ACC112 (cell line): Measurements from ENCODE around the gene GUCY1A1.

Experiments
- H2AFZ ChIP-seq: fragments of 200-600 bp; sonication (generic); one replicate; pipeline ENCODE4 v1.6.0; 2017; ENCODE audit warnings: antibody characterized with exemption, low read length; ENCODE audit not compliant: unreplicated experiment
- H3K27ac ChIP-seq: fragments of 200-600 bp; sonication (generic); 2 replicates; pipeline ENCODE4 v1.5.1; 2014; ENCODE audit warnings: low read depth, mild to moderate bottlenecking, antibody characterized with exemption, low read length, moderate library complexity
- H3K27me3 ChIP-seq: fragments of 200-600 bp; sonication (generic); 2 replicates; pipeline ENCODE4 v1.6.1; 2014; ENCODE audit warnings: mild to moderate bottlenecking, antibody characterized with exemption, low read length, moderate library complexity, mixed read lengths; ENCODE audit not compliant: insufficient read depth
- H3K36me3 ChIP-seq: fragments of 200-600 bp; sonication (generic); 2 replicates; pipeline ENCODE4 v1.6.1; 2016; ENCODE audit warnings: mild to moderate bottlenecking, antibody characterized with exemption, low read length, moderate library complexity, mixed read lengths; ENCODE audit not compliant: insufficient read depth
- H3K4me1 ChIP-seq: fragments of 200-600 bp; sonication (generic); one replicate; pipeline ENCODE4 v1.6.1; 2016; ENCODE audit warnings: low read length, mixed read lengths; ENCODE audit not compliant: insufficient read depth, unreplicated experiment, control insufficient read depth
- H3K4me3 ChIP-seq: fragments of 200-600 bp; sonication (generic); 2 replicates; pipeline ENCODE4 v1.5.1; 2014; ENCODE audit warnings: mild to moderate bottlenecking, low read depth, low read length
- H3K79me2 ChIP-seq: fragments of 200-600 bp; sonication (generic); one replicate; pipeline ENCODE4 v1.6.0; 2016; ENCODE audit warnings: low read length; ENCODE audit not compliant: control insufficient read depth, unreplicated experiment, insufficient read depth

The GUCY1A1 gene

DNA sequence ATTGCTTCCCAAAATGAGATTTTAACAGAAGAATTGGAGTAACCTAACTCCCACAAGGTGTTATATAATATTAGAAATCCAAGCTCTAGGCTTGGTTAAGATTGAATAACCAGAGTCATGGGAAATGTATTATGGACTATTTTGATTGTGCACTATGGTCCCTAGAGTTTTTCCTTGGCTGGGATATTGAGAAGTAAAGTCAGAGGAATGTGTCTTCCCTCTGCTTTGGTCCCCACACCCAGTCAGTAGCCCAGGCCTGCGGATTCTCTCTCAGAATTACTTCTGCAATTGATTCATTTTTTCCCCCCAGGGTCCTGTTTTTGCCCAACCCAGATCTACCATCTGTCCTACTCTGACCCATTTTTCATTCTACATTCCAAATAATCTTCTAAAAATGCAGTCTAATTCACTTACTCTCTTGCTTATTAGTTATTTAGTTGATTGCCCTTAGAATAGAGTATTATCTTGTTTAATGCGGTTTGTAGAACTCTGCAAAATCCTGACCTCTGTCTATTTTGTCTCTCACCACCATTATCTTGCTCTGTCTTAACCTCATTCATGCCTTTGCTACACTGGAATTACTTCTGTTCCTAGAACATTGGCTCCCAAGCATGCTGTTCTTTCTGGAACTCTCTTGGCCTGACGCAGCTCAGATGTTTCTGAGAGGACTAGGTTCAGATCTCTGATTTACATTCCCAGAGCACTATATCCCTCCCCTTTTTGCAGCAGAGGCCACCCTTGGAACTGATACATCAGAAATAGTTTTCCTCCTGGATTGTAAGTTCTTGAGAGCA lies 23.6 kb downstream of the GUCY1A1 start:
- Histone ChIP-seq H3K4me1 (no peaks in the 10 kb centered on the region), H3K79me2 (no peaks in the 10 kb centered on the region), H3K27me3 (no peaks in the 10 kb centered on the region), H2AFZ (no peak overlapping the region), H3K36me3 (no peaks in the 10 kb centered on the region), H3K27ac (no peak overlapping the region), H3K4me3 (no peak overlapping the region)

DNA sequence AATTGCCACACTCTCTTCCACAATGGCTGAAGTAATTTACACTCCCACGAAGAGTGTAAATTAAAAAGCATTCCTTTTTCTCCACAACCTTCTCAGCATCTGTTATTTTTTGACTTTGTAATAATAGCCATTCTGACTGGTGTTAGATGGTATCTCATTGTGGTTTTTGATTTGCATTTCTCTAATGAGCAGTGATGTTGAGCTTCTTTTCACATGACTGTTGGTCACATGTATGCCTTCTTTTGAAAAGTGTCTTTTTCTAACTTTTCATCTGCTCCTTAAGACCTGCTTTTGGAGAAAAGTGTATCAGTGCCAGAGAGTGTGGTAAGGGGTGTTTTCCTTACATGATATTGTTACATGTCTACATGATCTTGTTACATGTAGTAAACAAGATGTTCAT lies 25.7 kb downstream of the GUCY1A1 start:
- Histone ChIP-seq H3K79me2 (no peaks in the 10 kb centered on the region), H2AFZ (no peak overlapping the region), H3K27me3 (no peaks in the 10 kb centered on the region), H3K4me3 (no peak overlapping the region), H3K36me3 (no peaks in the 10 kb centered on the region), H3K4me1 (no peaks in the 10 kb centered on the region), H3K27ac (no peak overlapping the region)

- Histone ChIP-seq H3K4me1 (no peaks in the 10 kb centered on the region), H3K27me3 (no peaks in the 10 kb centered on the region; the same call in 1 of the 2 replicates), H3K79me2 (no peaks in the 10 kb centered on the region), H3K27ac (no peak overlapping the region), H2AFZ (no peak overlapping the region), H3K36me3 (no peaks in the 10 kb centered on the region), H3K4me3 (no peak overlapping the region)
Observed at GRCh38 chr4:155693015-155693663, 26.5 kb downstream of the GUCY1A1 start.

DNA sequence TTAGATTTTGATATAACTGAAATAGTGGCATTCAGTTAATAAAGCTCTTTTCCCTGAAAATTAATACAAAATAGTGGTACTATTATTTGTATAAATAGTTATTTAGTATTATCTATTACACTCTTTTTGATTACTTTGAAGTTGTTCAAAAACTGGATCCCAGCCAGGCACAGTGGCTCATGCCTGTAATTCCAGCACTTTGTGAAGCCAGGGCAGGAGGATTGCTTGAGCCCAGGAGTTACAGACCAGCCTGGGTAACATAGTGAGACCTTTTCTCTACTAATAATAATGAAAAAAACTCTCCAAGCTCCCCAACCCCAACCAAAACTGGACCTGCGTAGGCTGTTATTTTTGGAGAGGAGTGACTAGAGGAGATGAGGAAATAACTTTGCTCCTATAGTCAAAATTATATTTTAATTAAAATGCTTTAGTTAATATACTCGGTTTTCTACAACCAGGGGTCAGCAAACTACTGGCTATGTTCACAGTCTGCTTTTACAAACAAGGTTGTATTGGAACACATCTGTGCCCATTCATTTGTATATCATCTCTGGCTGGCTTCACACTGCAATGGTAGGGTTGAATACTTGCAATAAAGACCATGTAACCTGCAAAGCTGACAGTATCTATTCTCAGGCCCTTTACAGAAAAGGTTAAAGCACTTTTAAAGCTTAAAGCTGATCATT lies 27.6 kb downstream of the GUCY1A1 start:
- Histone ChIP-seq H3K4me3 (no peak overlapping the region), H3K27me3 (no peaks in the 10 kb centered on the region; the same call in 1 of the 2 replicates), H3K36me3 (no peaks in the 10 kb centered on the region), H3K27ac (no peak overlapping the region), H3K79me2 (no peaks in the 10 kb centered on the region), H3K4me1 (no peaks in the 10 kb centered on the region), H2AFZ (no peak overlapping the region)

- H3K36me3 ChIP-seq, result no peaks in the 10 kb centered on the region
- no peak overlapping the region for H3K27ac ChIP-seq
- H3K27me3 ChIP-seq, result no peaks in the 10 kb centered on the region; the same call in 1 of the 2 replicates
- no peak overlapping the region for H3K4me3 ChIP-seq
- H2AFZ ChIP-seq, result no peak overlapping the region
- no peaks in the 10 kb centered on the region for H3K4me1 ChIP-seq
- no peaks in the 10 kb centered on the region for H3K79me2 ChIP-seq
Observed at GRCh38 chr4:155696226-155696625, 29.6 kb downstream of the GUCY1A1 start.

DNA sequence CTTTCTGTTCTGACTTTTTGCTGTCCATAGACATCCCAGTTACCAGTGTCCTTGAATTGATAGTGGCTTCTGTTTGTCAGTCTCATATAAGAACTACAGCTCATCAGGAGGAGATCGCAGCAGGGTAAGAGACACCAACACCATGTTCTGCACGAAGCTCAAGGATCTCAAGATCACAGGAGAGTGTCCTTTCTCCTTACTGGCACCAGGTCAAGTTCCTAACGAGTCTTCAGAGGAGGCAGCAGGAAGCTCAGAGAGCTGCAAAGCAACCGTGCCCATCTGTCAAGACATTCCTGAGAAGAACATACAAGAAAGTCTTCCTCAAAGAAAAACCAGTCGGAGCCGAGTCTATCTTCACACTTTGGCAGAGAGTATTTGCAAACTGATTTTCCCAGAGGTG lies 30.1 kb downstream of the GUCY1A1 start:
- Histone ChIP-seq H3K27ac (no peak overlapping the region), H2AFZ (no peak overlapping the region), H3K4me1 (no peaks in the 10 kb centered on the region), H3K36me3 (no peaks in the 10 kb centered on the region), H3K79me2 (no peaks in the 10 kb centered on the region), H3K4me3 (no peak overlapping the region), H3K27me3 (no peaks in the 10 kb centered on the region; the same call in 1 of the 2 replicates)

- Histone ChIP-seq H3K4me3 (no peak overlapping the region), H3K4me1 (no peaks in the 10 kb centered on the region), H3K36me3 (no peaks in the 10 kb centered on the region), H3K79me2 (no peaks in the 10 kb centered on the region), H2AFZ (no peak overlapping the region), H3K27me3 (no peaks in the 10 kb centered on the region; the same call in 1 of the 2 replicates), H3K27ac (no peak overlapping the region)
Observed at GRCh38 chr4:155701827-155702226, 35.2 kb downstream of the GUCY1A1 start.

- Histone ChIP-seq H3K27ac (no peak overlapping the region), H3K79me2 (no peaks in the 10 kb centered on the region), H3K36me3 (no peaks in the 10 kb centered on the region), H2AFZ (no peak overlapping the region), H3K27me3 (no peaks in the 10 kb centered on the region), H3K4me1 (no peaks in the 10 kb centered on the region), H3K4me3 (no peak overlapping the region)
Observed at GRCh38 chr4:155703486-155704247, 37.0 kb downstream of the GUCY1A1 start.

GRCh38 chr4:155704841-155705404 lies 38.3 kb downstream of the GUCY1A1 start:
- Histone ChIP-seq H3K27me3 (no peaks in the 10 kb centered on the region), H2AFZ (no peak overlapping the region), H3K27ac (no peak overlapping the region), H3K36me3 (no peaks in the 10 kb centered on the region), H3K79me2 (no peaks in the 10 kb centered on the region), H3K4me3 (no peak overlapping the region), H3K4me1 (no peaks in the 10 kb centered on the region)

DNA sequence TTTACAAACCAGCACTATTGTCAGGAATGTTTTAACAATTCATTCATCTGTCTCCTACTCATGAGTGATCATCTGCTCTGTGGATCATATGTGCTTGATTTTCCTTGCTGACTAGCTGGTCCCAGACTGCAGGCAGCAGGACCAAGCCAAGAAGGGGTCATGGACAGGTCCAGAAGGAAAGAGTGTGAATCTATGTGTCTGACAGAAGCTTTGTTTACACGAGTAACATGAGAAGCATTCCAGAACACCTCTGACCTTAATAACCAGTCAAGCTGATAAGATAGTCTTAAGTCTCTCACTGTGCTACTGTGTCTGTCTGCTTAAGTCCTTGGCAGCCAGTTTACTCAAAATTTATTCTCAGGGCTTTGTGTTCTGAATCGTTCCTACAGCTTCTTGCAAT lies 39.0 kb downstream of the GUCY1A1 start:
- Histone ChIP-seq H2AFZ (peak overlapping the region; percentile 1), H3K27ac (no peak overlapping the region)

More for the DNA sequence above, 39.0 kb downstream of the GUCY1A1 start:
- H3K4me3 ChIP-seq, result no peak overlapping the region
- H3K79me2 ChIP-seq, result no peaks in the 10 kb centered on the region
- no peaks in the 10 kb centered on the region for H3K4me1 ChIP-seq
- H3K27me3 ChIP-seq, result 0 out of 2 replicates have a peak, but pooled peaks cover under 1% of the 10 kb centered on the region
- no peaks in the 10 kb centered on the region for H3K36me3 ChIP-seq
